SH-SY5Y (cell line): ENCODE measurements around the gene FAM89A.

Experiments used
- GATA2 ChIP-seq: IDR thresholded peaks from 2 replicates; pipeline ENCODE4 v1.6.1; 2011; ENCODE audit warnings: mild to moderate bottlenecking, low read depth, low read length
- GATA3 ChIP-seq: IDR thresholded peaks from 2 replicates; pipeline ENCODE4 v1.6.1; 2011; ENCODE audit warnings: low read depth, mild to moderate bottlenecking, low read length, moderate library complexity

GRCh38 chr1:230985711-230986110 lies 54.3 kb downstream of the FAM89A start:
- TF ChIP-seq GATA2 (no peak), GATA3 (no peak)
